Kidney (tissue), 14 donors: ENCODE data around the gene GMDS. TPM values are rescaled to one million over a fixed set of nuclear protein-coding genes. Genes with fewer than 3 reads are reported as not detected.

Experiments used
- DNase-seq, 5 donors: peaks; one replicate each; pipeline ENCODE4 v3.0.0-alpha.2; 2013 to 2020
- FAIRE-seq: peaks from 2 replicates; lab custom pipeline; 2012; peaks lifted over from hg19 to GRCh38; lab: Jason Lieb, UNC
- H3K27ac ChIP-seq, 2 donors: one replicate each; pipeline ENCODE4 v1.7.0; 2013; ENCODE audit warnings: low read depth in 2 of 2, low read length in 2 of 2, inconsistent platforms in 1 of 2
- H3K27me3 ChIP-seq: one replicate; pipeline ENCODE4 v1.7.1; 2013; ENCODE audit warnings: low read length, inconsistent platforms; ENCODE audit not compliant: control insufficient read depth, insufficient read depth
- H3K36me3 ChIP-seq, 3 donors: one replicate each; pipeline versions ENCODE4 v1.7.0 to v1.7.1; 2013; ENCODE audit warnings: low read length in 3 of 3, control low read depth in 1 of 3, inconsistent platforms in 1 of 3; ENCODE audit not compliant: insufficient read depth in 3 of 3, control insufficient read depth in 2 of 3
- H3K4me1 ChIP-seq, 3 donors: one replicate each; pipeline versions ENCODE4 v1.7.0 to v1.7.1; 2013; ENCODE audit warnings: low read length in 3 of 3, inconsistent platforms in 1 of 3, low read depth in 1 of 3; ENCODE audit not compliant: control insufficient read depth in 2 of 3, insufficient read depth in 2 of 3
- H3K4me3 ChIP-seq, 3 donors: one replicate each; pipeline versions ENCODE4 v1.7.0 to v1.8.1; 2013; ENCODE audit warnings: low read length in 3 of 3, control low read depth in 1 of 3, inconsistent platforms in 1 of 3
- H3K9ac ChIP-seq, 3 donors: one replicate each; pipeline versions ENCODE4 v1.7.0 to v1.7.1; 2013; ENCODE audit warnings: low read length in 3 of 3, control low read depth in 1 of 3, inconsistent platforms in 1 of 3
- H3K9me3 ChIP-seq, 3 donors: one replicate each; pipeline versions ENCODE4 v1.7.0 to v1.7.1; 2013; ENCODE audit warnings: low read length in 3 of 3, control low read depth in 1 of 3, inconsistent platforms in 1 of 3; ENCODE audit not compliant: control insufficient read depth in 2 of 3, insufficient read depth in 1 of 3
- CTCF ChIP-seq: IDR thresholded peaks from 3 replicates; pipeline ENCODE4 v1.5.1; 2012; ENCODE audit warnings: mild to moderate bottlenecking, moderate library complexity, borderline replicate concordance; ENCODE audit not compliant: insufficient read depth; ENCODE audit errors: extremely low read depth
- intact Hi-C: fragments of 100-400 bp; cut with DNase I; formaldehyde crosslinking; loops from one replicate; pipeline ENCODE4 v1.11.1; 2022
- polyA plus RNA-seq: library from polyadenylated mRNA; stranded (reverse); fragments of 350-450 nt; fragmentation: Illumina TruSeq; extraction: RNeasy Lipid Tissue Mini Kit (QIAGEN cat#74804); gene quantifications from one replicate; pipeline ENCODE4 v1.2.3, GENCODE V29; 2014; ENCODE audit warnings: low read depth, low replicate concordance; ENCODE audit not compliant: insufficient read depth
- total RNA-seq: library from RNA; stranded (reverse); fragmentation: NEBNext Ultra II Directional; extraction: Animal tissue kit (Norgen Biotek cat#: 25700); gene quantifications from one replicate; pipeline ENCODE4 v1.2.1, GENCODE V29; 2021
- donor health status: control.
- donor health status: control.
- donor health status: control.
- donor health status: control.
- donor health status: control.
- donor health status: DM: yes; HTN: yes; CAD: no.
- donor health status: Normal renal cell carcinoma (clear cell type).

Gene GMDS
- total and polyA plus RNA-seq, 2 donors from 2014 or later = 49.6 to 63.7 TPM

- no peak for FAIRE-seq
Observed at GRCh38 chr6:1917626-1918371, 327.6 kb downstream of the GMDS start.

GRCh38 chr6:1916334-1917070, 328.9 kb downstream of the GMDS start:
- Histone ChIP-seq H3K9me3 (no peaks in the 10 kb centered on the region), H3K4me1 (no peaks in the 10 kb centered on the region), H3K4me3 (no peak overlapping the region), H3K27me3 (no peaks in the 10 kb centered on the region), H3K27ac (no peak overlapping the region), H3K9ac (no peak overlapping the region), H3K36me3 (no peaks in the 10 kb centered on the region)
- FAIRE-seq (no peak), DNase-seq (peak in 2 of 5 donors; percentile 76 to 79)
- no peak for TF ChIP-seq CTCF
- intact Hi-C loops = no loop called here

More at GRCh38 chr6:1917626-1918371, 327.6 kb downstream of the GMDS start:
- Histone ChIP-seq H3K9ac (no peak overlapping the region), H3K36me3 (no peaks in the 10 kb centered on the region), H3K27ac (no peak overlapping the region), H3K27me3 (no peaks in the 10 kb centered on the region), H3K4me1 (no peaks in the 10 kb centered on the region), H3K4me3 (no peak overlapping the region), H3K9me3 (no peaks in the 10 kb centered on the region)
- TF ChIP-seq CTCF = no peak
- intact Hi-C loops = no loop called here
- DNase-seq = no peak

GRCh38 chr6:1915226-1915625, 330.2 kb downstream of the GMDS start:
- Histone ChIP-seq H3K27ac (no peak overlapping the region), H3K9me3 (no peaks in the 10 kb centered on the region), H3K36me3 (no peaks in the 10 kb centered on the region), H3K4me1 (no peaks in the 10 kb centered on the region), H3K9ac (no peak overlapping the region), H3K27me3 (no peaks in the 10 kb centered on the region), H3K4me3 (no peak overlapping the region)
- FAIRE-seq (no peak), DNase-seq (no peak)
- intact Hi-C loops = no loop called here
- no peak for TF ChIP-seq CTCF
